GM18861 (cell line): ENCODE results near the gene GSTM5.
"Not testable (repeated sequence)": the region's sequence is repeated elsewhere in the genome, so short reads cannot be mapped to it uniquely, and the experiment has no call there.

Experiments
- ATAC-seq: cut with Tn5 transposase; IDR thresholded peaks from one replicate; pipeline ENCODE4 v1.9.1; 2021; ENCODE audit not compliant: unreplicated experiment

GSTM5 gene

GRCh38 chr1:109760581-109761226 lies 48.7 kb downstream of the GSTM5 start:
- no peak for ATAC-seq

DNA sequence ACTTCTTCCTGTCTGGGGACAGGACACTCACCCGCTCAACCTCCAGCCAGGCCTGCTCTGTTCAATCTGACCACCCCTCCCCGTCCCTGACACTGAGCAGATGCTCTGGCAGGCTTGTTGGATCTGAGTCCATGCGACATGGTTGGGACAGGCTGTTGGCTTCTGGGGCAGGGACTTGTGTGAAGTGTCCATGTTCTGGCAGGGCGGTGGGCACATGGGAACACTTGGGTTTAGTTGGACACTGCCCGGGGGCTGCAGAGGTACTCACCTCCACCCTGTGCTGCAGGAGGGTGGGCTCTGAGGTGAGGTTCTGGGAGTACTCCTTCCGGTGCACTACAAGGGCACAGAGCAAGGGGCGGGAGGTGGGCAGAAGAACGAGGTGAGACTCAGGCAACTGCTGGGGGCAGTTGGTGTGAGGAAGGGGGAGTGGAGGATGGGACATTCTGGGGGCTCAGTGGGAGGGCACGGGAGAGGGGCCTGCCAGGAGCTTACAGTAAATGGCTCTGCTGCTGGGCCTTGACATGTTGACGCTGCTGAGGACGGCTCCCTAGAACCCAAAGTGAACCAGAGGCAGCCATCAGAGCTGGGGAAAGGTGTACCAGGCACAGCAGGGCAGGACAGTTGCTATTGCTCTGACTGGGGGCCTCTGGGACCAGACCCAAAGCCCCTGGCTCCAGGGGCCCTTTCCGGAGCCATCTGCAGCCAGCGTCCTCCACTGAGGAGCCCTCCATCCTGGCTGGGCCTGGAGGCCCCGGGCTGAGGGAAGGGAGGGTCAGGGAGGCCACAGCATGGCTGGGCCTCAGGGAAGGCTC lies 49.4 kb downstream of the GSTM5 start:
- no peak for ATAC-seq

DNA sequence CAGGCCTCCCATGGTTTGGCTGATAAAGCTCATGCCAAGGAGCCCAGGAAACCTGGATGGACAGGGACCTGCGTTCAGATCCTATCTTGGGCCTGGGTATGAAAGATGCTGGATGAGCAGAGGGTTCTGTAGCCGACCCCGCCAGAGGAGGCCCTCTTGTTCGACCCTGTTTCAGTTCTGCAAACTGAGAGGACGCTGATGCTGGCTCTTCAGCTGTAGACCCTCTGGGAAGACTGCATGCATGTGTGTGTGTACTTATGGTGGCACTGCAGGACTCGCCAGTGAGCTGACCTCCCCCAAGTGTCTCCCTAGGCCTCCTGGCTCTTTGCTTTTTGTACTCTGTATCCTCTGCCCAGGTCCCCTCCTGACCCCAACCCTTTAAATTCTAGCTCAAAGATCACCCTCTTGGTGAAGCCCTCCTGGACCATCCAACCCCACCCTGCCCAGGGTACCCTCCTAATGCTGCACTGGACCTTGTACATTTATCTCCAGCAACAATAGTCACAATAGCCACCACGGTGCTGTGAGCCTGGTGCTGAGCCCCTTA lies 50.1 kb downstream of the GSTM5 start:
- no peak for ATAC-seq

- ATAC-seq: no peak
These were observed 51.0 kb downstream of the GSTM5 start for GRCh38 chr1:109762821-109763645.

DNA sequence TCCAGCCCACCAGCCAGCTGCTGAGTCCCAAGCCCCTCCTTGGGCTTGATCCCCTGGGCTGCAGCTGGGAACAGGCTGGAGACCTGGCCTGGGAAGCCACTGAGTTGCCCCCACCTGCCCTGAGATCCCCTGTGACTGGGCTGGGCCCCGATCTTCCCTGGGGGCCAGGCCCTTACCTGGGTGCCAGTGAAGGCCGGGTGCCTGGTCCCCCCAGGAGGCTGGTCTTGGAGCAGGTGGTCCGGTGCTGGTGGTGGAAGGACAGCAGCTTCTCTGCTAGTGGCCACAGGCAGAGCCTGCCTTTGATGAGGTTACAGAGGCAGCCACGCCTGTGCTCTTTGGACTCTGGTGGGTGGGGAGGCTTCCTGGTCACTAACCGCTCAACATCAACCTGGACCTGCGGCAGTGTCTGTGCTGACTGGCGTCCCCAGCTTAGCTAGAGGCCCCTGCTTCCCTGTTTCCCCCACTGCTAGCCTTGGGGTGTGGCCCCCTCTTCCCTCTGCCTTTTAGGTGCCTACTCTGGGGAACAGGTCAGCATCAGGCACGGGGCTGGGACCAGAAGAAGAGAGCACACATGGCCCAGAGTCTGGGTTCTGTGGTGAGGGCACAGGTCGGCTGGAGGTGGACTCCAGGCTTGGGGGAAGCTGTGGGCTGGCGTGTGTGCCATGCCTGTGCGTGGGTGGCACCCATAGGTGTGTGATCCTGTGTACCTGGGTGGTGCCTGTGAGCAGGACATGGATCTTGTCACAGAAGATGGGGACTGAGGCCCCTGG lies 51.8 kb downstream of the GSTM5 start, which contains the start of gene EPS8L3:
Gene EPS8L3 (minus strand): TSS at position 278 of the 770 bp plus-strand sequence. CDS start 2,174 bp downstream, outside the sequence.
- no peak for ATAC-seq

DNA sequence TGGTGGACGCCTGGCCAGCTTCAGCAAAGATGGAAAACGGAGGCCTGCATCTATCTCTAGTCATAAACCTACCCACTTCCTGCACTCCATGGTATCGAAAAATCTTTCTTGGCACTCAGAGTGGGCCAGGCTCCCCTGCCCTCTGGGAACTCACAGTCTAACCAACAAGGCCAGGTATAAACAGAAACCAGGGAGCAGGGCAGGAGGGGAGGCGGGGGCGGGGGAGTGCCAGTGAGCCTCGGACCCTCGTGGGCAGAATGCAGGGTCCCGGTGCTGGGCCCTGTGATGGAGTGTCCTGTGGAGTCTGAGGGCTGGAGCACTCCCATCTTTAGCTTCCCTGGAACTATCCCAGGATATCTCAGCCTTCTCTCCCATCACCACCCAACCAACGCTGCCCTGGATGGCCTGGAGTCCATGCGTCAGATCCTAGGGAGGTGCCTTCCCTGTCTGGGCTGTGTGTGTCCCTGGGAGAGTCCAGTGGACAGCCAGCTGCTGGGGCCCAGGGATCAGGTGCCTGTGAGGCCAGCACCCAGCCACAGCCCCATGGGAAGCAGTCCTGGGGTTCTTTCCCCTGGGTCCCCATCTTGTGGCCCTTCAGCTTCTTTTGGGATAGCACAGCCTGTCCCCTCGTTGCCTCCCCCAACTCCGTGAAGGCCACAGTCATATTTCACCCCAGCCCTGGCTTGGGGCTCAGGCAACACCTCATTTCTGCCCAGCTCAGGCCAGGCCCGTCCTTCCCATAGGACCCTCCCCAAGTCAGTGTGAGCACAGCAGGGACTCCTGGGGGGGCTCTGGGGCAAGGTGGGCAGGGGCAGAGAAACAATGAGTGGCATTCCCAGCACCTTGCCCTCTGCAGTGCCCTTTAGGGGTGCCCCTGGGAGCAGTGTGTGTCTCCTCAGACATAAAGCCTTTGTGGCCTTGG lies 52.8 kb downstream of the GSTM5 start:
- no peak for ATAC-seq

GRCh38 chr1:109765483-109765815 lies 53.4 kb downstream of the GSTM5 start:
- no peak for ATAC-seq

- no peak for ATAC-seq
These were observed 54.0 kb downstream of the GSTM5 start for GRCh38 chr1:109765896-109766615.

- not testable (repeated sequence) for ATAC-seq
These were observed 55.1 kb downstream of the GSTM5 start for GRCh38 chr1:109766991-109767636.
